OCI-M1 (cell line): ENCODE results near the gene PTGIS.
"Not testable (repeated sequence)": the region's sequence is repeated elsewhere in the genome, so short reads cannot be mapped to it uniquely, and the experiment has no call there.

ENCODE experiments used
- DNase-seq: peaks from one replicate; lab custom pipeline; 2025; lab: John Stamatoyannopoulos, UW

The PTGIS gene

DNA sequence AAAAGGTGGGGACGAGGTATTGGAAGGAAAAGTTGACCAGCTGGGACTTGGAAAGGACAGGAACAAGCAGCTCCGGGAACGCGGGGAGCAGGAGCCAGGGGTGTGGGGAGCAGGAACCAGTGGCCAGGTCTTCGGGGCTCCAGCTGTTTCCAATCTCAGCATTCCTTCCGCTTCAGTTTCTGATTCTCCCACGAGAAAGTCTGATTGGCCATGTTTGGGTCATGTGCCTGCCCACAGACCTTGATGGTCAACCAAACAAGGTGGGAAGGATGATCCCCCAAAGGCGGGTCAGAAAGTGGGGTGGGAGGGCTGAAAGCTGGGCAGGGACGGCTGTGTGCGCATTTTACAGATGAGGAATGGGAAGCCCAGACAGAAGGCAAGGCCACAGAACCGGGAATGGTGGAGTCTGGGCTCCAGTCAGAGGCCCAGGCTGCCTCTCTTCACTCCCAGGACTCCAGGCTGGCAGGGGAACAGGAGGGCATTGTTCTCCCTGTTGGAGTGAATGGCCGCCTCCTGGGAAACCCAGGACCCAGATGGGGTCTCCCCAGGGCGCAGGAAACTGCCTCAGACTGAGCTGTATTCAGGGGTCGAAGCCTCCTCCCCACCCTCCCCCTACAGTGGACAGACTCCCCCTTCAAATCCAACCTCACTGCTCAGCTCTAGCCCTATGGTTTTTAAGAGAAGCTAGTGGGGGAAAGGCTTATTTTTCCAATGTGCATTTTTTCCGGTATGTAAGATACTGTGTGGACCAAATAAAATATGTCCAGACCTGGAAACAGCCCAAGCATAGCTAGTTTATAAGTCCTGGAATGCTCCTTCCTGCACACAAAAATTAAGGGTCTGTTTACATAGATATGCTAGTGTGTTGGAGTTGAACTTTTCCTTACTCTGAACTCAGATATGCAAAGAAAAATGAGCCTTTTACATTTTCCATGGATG, 12.2 kb upstream of the PTGIS start:
- DNase-seq: no peak

DNA sequence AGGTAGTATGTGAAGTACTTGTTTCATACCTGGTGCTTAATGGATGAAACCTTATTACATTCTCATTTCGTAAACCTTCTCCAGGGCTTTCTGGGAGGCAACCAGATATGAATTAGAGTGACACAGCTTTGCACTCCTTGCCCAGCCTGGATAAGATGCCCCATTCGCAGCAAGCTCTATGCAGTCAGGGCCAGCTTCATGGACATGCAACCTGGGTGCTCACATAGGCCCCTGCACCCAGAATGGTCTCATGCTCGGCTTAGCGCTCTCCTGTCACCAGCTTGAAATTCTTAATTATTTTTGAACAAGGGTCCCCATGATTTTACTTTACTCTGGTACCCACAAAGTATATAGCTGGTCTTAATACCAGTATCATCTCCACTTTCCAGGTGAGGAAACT, 11.3 kb upstream of the PTGIS start:
- DNase-seq: no peak

DNA sequence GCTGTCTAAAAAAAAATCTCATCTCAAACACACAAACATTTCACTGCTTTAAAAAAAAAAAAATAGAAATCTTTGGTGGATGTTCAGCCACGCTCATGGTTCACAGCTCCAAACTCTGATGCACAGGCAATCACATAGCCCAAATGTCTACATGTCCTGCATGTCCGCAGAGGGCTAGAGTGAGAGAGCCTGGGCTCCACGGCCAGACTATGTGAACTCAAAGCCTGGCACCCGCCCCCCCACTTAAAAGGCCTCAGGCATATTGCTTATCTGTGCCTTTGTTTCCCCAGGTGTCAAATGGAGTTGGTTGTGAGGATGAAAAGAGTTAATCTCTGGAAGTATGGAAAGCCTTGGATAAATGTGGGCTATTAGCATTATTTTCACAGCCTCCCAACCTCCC, 10.5 kb upstream of the PTGIS start:
- no peak for DNase-seq

DNA sequence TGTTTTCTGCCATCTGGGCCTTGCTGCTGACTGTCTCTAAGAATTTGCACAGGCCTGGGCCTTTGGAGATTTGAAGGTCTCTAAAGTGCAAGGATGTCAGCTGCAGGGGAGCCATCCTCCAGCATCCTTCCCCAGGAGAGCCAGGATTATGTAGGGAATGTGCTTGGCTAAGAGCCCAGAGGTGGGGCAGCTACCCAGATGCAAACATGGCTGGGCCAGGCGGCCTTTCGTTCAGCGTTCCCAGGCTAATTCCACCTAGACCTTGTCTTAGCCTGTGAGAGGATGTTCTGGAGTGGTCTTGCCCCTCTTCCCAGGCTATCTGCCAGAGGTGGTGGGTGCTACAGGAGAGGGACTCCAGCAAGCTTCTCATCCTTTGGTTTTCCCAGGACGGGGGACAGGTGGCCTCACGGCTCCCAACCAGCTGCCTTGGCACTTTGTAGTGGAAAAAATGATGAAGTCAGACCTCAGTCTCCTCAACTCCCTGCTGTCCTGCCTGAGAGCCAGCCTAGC, 7.7 kb upstream of the PTGIS start:
- no peak for DNase-seq

DNA sequence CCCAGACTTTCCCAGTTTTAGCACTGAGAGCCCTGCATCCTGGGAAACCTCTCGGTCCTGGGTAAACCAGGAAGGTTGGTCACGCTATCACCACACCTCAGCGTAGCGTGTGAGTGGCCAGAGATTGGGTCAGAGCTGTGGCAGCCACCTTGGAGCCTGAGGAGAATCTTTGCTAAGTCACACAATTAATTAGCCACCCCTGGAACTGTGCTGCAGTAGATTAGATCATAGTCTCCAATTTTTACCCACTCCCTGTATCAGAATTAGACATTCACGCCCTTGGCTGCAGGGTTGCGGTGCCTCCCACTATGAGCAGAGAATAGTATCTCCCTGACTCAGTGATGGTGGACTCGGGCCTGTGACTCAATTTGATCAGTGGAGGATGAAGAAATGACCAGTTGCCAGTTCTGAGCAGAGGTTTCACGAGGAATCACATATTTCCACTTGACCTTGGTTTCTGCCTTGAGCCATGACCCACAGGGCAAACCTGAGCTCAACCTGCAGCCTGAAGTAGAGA, 6.0 kb upstream of the PTGIS start:
- no peak for DNase-seq

DNA sequence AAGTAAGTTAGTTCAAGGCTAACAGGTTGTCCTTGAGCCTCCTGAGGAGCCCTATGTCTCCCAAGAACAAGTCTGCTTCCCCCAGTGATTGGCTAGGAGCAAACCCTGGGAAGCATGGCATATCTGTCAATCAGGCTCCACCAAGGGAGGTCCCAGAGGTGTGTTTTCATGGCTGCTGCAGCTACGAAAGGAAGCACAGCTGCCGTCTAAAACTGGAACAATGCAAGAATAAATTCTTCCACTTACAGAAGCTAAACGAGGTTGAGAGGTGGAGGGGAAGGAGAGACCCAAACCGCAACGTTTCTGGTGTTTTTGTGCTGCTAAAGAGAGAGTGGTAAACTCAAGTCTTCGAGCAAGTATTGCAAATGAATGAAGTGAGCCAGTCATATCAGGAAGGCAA, 4.9 kb upstream of the PTGIS start:
- no peak for DNase-seq

DNA sequence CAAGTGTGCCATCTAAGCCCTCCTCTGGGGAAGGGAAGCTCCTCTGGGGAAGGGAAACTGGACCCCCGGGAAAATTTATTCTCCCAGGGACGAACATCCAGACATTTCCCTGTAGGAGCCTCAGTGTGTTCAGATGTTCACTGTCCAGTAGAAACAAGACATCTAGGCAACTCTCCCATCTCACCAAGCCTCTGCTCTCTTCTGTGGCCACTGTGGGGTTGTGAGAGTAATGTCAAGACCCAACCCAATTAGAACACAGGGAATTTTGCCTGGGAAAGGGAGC, 3.6 kb upstream of the PTGIS start:
- DNase-seq: no peak

DNA sequence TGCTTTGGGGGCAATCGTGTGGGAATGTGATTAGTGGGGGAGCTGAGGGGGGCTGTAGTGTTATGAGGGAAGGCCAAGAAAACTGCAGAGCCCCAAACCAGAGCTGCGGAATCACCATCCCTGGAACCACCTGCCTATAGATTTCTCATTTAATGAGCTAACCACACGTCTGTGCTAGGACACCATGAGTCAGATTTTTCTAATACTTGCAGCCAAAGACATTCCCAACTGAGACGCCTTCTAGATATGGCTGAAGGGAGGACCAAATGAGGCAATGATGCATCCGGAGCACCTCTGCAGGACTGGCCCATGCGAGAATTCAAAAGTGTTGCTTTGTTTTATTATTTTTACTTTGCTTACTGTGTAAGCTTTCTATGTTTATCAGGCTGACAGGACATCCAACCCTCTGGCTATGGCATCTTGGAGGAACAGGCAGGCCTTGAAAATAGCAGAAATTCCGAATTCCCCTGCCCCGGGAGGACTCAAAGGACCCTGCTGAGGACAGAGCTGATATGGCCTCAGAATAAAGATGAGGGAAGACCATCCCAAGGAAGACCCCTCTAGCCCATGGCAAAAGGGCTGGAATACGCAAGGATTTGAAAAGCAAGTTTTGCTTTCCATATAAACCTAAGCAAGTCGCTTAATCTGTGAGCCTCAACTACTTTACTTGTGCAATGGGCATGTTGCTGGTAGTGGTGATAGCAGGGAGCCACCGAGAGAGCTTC, 3.1 kb upstream of the PTGIS start:
- DNase-seq: no peak

DNA sequence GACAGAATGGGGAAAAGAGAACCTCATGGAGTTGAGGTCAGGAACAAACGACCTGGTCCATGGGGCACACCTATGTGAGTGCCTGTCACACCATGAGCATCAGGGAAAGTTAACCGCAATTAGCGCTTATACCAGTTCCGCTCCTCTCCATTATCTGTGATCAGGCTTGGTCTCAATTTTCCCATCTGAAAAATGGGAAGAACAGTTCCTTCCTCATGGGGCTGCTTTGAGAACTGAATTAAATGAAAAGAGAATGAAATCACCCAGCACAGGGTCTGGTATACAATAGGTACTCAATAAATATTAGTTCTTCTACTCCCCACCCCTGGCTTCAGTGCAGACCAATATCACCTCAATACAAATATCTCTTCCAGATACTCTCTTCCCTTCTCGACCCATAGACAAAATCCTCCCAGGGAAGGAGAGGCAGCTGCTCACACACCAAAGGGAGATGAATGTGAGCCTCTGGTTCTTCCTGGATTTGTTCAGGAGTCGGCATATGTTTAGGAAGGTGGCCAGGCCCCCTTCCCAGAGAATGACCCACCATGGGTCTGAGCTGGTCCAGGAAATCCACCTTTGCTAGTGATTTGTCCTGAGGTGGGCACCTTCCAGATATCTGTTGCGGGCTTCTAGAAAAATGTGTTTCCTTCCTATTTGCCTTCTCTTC, 2.4 kb upstream of the PTGIS start:
- DNase-seq: no peak

DNA sequence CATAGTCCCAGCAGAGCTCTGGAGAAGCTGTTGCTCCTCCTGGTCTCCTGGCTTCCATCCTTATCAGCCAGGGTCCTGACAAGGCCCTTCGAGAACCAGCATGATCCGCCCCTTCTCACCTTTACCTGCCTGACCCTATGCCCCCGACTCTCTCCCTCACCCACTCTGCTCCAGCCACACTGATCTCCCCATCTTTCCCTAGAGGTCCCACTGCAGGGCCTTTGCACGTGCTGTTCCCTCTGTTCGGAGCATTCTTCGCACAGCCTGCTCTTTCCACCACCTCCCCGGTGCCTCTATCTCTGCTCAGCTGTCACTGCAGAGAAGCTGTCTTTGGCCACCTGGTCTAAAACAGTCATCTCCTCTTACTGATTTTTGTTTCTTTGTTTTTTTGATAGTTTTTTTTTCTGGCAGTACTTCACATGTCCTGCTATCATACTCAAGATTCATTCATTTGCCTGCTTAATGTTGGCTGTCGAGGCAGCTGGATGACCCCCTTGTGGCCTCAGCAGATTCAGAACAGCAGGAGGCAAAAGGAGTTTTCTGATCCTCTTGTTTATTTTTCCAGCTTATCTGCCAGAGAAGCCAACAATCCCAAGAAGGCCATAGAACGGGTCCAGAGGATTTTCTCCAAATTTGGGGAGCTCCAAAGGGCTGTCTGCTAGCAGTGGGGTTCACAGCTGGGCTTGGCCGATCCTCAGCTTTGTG, 1.6 kb upstream of the PTGIS start:
- DNase-seq: no peak

DNA sequence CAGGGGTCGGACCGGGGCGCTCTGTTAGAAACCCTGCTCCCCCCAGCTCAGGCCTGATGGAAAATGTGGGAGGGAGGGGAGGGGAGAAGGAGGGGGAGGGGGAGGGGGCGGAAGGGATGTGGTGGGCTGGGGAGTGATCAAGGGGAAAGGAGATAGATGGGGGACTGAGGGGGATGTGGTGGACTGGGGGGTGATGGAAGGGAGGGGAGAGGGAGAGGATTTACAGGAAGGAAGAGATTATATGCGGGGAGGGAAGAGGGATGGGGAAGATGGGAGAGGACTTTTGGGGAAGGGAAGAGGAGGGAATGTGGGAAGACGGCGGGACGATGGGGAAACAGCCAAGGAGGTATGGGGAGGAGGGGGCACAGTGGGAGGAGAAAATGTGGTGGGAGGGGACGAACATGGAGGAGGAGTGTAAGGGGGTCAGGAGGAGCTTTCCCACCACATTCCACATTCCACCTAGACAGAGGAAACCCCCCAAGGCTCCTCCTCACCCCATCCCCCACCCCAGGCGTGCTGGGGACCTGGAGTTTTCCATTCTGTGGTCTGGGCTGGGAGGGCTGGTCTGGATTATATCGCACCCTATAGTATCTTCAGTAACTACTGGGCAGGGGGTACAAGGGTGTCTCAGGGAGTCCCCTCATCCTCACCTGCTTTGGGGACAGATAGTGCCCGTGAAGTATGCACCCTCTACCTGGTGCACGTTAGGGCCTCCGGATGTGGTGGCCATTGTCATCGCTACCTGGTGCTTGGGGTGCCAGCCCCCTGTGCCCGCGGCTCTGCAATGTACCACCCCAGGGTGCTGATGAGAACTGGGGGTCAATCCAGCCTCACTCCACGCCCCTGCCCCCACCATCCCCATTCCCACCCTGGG, 578 bp upstream of the PTGIS start:
- no peak for DNase-seq

DNA sequence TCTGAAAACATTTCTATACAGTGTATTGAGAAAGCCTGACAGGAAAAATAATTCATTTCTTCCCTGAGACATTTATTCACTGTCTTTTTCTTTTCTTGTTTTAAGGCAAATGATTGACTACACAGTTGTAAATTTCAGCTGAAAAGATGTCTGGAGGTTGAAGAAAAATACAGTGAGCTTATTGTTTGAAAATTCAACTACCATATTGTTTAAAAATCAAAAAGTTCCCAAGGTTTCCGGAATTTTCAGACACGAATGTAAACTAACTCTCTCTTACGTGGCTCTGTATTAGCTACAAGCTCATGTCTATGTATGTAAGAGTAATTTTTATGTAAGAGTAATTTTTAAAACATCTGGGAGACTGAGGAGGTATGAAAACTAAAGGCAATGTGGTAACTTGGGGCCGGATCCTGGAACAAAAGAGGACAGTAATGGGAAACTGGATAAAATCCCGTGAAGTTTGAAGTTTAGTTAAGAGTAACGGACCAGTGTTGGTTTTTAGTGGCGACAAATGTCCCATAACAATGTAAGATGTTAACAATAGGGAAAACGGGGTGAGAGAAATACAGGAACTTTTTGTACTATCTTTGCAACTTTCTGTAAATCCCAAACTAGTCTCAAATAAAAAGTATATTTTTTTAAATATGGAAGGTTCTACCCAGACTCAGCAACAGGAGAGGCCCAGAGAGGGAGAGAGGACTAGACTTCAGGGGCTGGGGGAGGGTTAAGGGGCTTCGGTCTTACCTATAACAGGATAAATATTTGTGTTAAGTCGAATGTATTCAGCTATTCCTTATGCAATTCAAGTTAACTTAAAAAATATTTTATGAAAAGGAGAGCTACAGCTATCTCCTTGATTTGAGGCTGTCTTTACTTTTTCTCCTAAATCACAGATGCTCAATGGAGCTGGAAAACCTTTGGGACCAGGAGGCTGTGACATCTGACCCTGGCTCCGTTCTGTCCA, 1.3 kb downstream of the PTGIS start:
- DNase-seq: no peak

DNA sequence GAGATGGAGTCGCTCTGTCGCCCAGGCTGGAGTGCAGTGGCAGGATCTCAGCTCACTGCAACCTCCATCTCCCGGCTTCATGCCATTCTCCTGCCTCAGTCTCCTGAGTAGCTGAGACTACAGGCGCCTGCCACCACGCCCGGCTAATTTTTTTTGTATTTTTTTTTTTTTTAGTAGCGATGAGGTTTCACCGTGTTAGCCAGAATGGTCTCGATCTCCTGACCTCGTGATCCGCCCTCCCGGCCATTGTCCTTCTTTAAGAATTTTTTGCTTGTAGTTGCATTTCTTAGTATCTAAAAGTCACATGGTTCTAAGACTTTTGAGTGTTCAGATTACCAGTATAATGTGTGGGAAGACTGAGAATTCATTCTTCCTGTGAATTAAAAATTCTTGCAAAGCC, 2.9 kb downstream of the PTGIS start:
- not testable (repeated sequence) for DNase-seq

DNA sequence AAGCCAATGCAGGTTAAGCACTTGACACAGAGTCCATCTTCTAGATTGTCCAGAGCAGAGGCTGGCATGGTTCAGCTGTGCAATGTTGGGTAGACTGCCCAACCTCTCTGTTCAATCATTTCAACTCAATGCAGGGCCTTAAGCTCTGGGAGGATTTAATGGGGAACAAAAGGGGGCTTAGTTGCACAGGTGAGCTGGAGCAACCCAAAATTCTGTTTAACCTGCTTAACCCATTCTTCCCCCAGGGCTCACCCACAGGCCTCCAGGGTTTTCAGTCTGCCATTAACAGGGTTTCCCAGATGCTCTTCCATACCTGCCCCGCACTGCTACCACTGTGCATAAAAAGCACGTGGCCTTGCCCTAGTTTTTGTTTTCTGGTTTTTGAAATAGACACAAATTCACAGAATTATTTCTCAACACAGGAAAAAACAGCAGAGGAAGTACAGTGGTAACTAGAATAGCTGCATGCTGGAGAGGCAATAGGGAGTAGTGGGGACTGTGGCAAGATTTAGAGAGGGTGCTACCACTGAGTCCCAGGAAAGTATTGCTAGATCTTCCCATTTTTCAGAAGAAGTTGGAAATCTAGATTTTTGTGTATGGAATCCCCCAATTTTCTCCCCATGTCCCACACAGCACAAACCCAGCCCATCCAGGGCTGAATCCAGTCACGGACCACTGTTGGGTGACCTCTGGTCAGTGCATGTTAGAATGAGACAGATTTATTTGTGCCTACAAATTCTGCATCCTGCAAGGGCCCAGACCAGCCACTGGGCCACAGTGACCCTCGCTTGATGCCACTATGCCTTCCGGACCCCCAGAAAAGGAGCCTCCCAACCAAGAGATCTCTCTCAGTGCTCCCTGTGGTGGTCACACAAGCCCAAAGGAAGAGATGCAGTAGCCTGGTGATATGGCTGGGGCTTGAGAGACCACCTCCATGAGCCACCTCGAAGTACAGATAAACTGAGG, 4.6 kb downstream of the PTGIS start:
- no peak for DNase-seq

DNA sequence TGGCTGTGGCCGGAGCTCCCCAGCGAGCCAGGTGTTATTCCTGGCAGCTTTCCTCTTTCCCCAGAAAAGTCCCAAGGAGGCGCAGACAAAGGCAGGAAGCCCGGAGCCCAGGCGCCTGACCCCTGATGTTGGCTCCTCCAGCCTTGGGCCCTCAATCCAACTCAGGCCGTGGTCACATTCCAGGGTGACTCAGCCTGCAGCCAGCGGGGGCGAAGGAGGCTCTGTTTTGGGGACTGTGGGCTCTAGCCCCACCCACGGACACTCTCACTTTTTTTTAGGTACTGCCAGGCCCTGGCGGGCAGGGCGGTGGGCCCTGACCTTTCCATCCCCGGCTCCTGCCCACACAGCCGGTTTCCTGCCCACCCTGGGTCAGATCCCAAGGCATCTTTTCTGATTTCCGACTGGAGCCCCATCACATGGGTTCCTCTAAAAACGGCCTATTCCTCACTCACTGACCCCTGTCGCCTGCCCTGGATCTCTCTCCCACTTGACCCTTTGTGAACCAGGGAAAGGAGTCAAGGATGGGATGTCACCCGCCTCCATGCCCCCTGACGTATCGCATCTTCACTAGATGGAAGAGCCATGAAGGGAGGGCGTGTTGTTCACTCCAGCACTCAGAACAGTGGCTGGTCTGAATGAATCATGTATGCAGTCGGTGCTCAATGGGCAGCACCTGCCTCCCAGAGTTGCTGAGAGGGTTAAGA, 5.5 kb downstream of the PTGIS start:
- no peak for DNase-seq

DNA sequence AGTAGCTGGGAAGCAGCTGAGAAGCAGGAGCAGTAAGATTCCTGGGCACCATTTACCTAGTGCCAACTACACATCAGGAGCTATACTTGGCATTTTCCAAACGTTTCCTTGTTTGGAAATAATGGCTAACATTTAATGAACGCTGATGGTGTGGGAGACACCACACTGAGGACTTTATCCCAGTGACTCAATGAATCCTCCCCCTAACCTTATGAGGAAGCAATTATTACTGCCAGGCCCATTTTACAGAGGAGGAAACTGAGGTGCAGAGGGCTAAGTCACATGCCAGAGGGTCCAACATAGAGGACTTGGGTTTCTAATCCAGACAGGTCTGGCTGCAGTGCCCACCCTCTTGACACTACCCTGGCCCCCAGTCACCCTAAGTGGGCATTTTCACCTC, 6.1 kb downstream of the PTGIS start:
- no peak for DNase-seq

DNA sequence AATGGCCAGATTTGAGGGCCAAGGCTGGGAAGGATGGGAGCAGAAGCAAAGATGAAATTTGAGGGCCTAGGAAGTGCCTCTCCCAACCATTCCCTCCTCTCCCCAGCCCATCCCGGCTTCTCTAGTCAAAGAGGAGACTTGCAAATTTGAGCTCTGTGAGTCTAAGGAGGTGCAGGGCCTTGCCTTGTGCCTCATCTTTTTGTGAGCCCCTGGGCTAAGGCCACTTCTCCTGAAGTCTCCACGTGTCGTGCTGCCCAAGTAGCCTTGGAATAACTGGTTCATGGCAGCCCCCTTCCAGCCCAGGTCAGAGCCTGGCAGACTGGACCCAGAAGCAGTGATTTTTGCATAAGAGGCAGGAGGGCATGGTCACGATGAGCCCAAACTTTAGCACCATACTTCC, 6.7 kb downstream of the PTGIS start:
- no peak for DNase-seq

DNA sequence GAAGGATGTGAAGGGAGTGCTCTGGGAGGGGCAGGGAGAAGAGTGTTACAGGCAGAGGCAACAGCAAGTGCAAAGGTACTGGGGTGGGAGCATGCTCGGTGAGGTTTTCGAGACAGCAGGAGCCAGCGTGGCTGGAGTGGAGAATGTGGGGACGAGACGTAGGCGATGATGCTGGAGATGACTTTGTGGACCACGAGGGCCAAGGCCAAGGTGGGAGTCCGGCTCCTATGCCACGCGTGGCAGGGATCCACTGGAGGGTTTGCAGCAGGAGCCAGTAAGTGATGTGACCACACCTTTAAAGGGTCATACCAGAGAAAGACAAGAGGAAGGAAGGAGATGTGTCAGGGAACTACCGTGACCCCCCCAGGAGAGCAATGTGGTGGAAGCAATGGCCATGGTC, 7.3 kb downstream of the PTGIS start:
- DNase-seq: no peak
